ENCODE measurements around the gene MUC6.

DNA sequence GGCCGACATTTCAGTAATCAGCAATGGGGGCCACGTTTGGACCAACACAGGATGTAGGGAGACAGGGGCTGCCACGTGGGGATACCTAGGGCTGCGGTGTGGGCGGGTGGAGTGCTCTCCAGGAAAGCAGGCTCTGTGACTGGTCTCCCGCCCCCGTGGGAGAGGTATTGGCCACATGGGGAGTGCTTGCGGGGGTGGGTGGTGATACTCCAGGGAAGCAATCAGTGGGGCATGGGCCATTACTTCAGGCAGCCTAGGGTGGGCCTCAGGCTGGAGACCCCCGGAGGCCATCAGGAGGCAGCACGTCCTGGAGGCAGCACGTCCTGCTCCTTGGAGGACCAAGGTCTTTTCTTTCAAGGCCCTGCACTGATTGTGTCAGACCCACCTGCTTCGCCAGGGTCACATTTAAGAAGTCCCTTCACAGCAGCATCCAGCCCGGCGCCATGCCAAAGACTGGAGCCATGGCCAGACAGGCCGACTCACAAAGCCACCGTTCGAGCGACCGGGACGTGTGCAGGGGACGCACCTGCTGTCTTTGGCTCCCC lies 35.1 kb upstream of the MUC6 start:
- no peak for TF ChIP-seq JUND (IDR thresholded peaks at IDR 0.05)
- no peak for TF ChIP-seq RFX5 (IDR thresholded peaks at IDR 0.05; ENCODE audit: low read length)
- no peak for TF ChIP-seq ELF1 (IDR thresholded peaks at IDR 0.05)
- TF ChIP-seq, protein P1, sequence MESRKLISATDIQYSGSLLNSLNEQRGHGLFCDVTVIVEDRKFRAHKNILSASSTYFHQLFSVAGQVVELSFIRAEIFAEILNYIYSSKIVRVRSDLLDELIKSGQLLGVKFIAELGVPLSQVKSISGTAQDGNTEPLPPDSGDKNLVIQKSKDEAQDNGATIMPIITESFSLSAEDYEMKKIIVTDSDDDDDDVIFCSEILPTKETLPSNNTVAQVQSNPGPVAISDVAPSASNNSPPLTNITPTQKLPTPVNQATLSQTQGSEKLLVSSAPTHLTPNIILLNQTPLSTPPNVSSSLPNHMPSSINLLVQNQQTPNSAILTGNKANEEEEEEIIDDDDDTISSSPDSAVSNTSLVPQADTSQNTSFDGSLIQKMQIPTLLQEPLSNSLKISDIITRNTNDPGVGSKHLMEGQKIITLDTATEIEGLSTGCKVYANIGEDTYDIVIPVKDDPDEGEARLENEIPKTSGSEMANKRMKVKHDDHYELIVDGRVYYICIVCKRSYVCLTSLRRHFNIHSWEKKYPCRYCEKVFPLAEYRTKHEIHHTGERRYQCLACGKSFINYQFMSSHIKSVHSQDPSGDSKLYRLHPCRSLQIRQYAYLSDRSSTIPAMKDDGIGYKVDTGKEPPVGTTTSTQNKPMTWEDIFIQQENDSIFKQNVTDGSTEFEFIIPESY (IDR thresholded peaks at IDR 0.05; ENCODE audit: borderline replicate concordance, low read depth) = no peak
- TF ChIP-seq, protein P2, sequence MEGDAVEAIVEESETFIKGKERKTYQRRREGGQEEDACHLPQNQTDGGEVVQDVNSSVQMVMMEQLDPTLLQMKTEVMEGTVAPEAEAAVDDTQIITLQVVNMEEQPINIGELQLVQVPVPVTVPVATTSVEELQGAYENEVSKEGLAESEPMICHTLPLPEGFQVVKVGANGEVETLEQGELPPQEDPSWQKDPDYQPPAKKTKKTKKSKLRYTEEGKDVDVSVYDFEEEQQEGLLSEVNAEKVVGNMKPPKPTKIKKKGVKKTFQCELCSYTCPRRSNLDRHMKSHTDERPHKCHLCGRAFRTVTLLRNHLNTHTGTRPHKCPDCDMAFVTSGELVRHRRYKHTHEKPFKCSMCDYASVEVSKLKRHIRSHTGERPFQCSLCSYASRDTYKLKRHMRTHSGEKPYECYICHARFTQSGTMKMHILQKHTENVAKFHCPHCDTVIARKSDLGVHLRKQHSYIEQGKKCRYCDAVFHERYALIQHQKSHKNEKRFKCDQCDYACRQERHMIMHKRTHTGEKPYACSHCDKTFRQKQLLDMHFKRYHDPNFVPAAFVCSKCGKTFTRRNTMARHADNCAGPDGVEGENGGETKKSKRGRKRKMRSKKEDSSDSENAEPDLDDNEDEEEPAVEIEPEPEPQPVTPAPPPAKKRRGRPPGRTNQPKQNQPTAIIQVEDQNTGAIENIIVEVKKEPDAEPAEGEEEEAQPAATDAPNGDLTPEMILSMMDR (IDR thresholded peaks at IDR 0.05) = no peak
- TF ChIP-seq YY1 (IDR thresholded peaks at IDR 0.05; ENCODE audit: low read depth) = no peak
- no peak for TF ChIP-seq TEAD4 (IDR thresholded peaks at IDR 0.05; ENCODE audit: borderline replicate concordance, insufficient read depth)
- TF ChIP-seq, protein P3, sequence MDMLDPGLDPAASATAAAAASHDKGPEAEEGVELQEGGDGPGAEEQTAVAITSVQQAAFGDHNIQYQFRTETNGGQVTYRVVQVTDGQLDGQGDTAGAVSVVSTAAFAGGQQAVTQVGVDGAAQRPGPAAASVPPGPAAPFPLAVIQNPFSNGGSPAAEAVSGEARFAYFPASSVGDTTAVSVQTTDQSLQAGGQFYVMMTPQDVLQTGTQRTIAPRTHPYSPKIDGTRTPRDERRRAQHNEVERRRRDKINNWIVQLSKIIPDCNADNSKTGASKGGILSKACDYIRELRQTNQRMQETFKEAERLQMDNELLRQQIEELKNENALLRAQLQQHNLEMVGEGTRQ (IDR thresholded peaks at IDR 0.05; ENCODE audit: borderline replicate concordance, low read depth, low read length) = no peak

Measured in SK-N-SH (cell line).